MCF 10A (cell line): ENCODE data around the gene TBC1D19. TPM values are rescaled to one million over a fixed set of nuclear protein-coding genes. Genes with fewer than 3 reads are reported as not detected.

Source experiments
- BruUV-seq: library from RNA; stranded (reverse); fragments of 400-500 nt; replicated peaks from 2 replicates; lab custom pipeline; 2021; lab: Mats Ljungman, UMichigan
- CTCF ChIA-PET: fragments of 300-600 bp; sonication (Branson Sonifier 250); formaldehyde crosslinking; extraction: SDS; loops from one replicate; lab custom pipeline; 2021; ENCODE audit warnings: antibody characterized with exemption, inconsistent platforms; lab: Yijun Ruan, JAX
- POLR2A ChIA-PET: fragments of 300-600, 350-650 bp; sonication (Branson Sonifier 250); formaldehyde crosslinking; extraction: SDS; loops from one replicate; lab custom pipeline; 2020; ENCODE audit warnings: antibody characterized with exemption, inconsistent platforms; lab: Yijun Ruan, JAX
- DNase-seq: peaks from one replicate; pipeline ENCODE4 v3.0.0-alpha.2; 2018; ENCODE audit not compliant: unreplicated experiment
- H3K27ac Mint-ChIP-seq: one replicate; pipeline ENCODE4 v1.8.0; 2022; ENCODE audit warnings: mild to moderate bottlenecking, low read depth, mixed read lengths; ENCODE audit not compliant: unreplicated experiment
- H3K27me3 Mint-ChIP-seq: one replicate; pipeline ENCODE4 v1.8.0; 2022; ENCODE audit warnings: mixed read lengths; ENCODE audit not compliant: insufficient read depth, unreplicated experiment
- H3K36me3 Mint-ChIP-seq: one replicate; pipeline ENCODE4 v1.8.0; 2022; ENCODE audit warnings: mild to moderate bottlenecking, moderate library complexity, mixed read lengths; ENCODE audit not compliant: insufficient read depth, unreplicated experiment
- H3K4me1 Mint-ChIP-seq: one replicate; pipeline ENCODE4 v1.8.0; 2022; ENCODE audit warnings: mixed read lengths; ENCODE audit not compliant: insufficient read depth, unreplicated experiment
- H3K4me3 Mint-ChIP-seq: one replicate; pipeline ENCODE4 v1.8.0; 2022; ENCODE audit warnings: mild to moderate bottlenecking, moderate library complexity, mixed read lengths; ENCODE audit not compliant: unreplicated experiment
- H3K9me3 Mint-ChIP-seq: one replicate; pipeline ENCODE4 v1.8.0; 2022; ENCODE audit warnings: mixed read lengths; ENCODE audit not compliant: unreplicated experiment
- CTCF ChIP-seq: fragments of 200-600 bp; IDR thresholded peaks from one replicate; pipeline ENCODE4 v1.8.0; 2022; ENCODE audit warnings: antibody characterized with exemption, mild to moderate bottlenecking; ENCODE audit not compliant: unreplicated experiment
- intact Hi-C: fragments of 100-400 bp; cut with micrococcal nuclease; formaldehyde crosslinking; loops from 2 replicates; pipeline ENCODE4 v1.14.1; 2022
- total RNA-seq: library from RNA; stranded (reverse); gene quantifications from 2 replicates; pipeline ENCODE4 v1.2.3, GENCODE V29; 2022

The TBC1D19 gene
- total RNA-seq, 1 experiment from 2014 or later = 9.6 TPM

- intact Hi-C loops = no loop called here
- H3K27ac Mint-ChIP-seq = no peak overlapping the region
- H3K9me3 Mint-ChIP-seq = no peaks in the 10 kb centered on the region
- no peak for TF ChIP-seq CTCF
- ChIA-PET POLR2A (no interaction called here), CTCF (no interaction called here)
- no peak overlapping the region for H3K4me3 Mint-ChIP-seq
- DNase-seq = no peak
- no TSS peak for BruUV-seq
- H3K36me3 Mint-ChIP-seq = no peaks in the 10 kb centered on the region
- H3K27me3 Mint-ChIP-seq = no peaks in the 10 kb centered on the region
- H3K4me1 Mint-ChIP-seq = peaks cover 19% of the 10 kb centered on the region
Measured at GRCh38 chr4:26594371-26594770, 10.5 kb downstream of the TBC1D19 start.

GRCh38 chr4:26594778-26595177 lies 10.9 kb downstream of the TBC1D19 start:
- Mint-ChIP-seq H3K4me3 (no peak overlapping the region), H3K27ac (no peak overlapping the region), H3K4me1 (peaks cover 14% of the 10 kb centered on the region), H3K27me3 (no peaks in the 10 kb centered on the region), H3K9me3 (no peaks in the 10 kb centered on the region), H3K36me3 (no peaks in the 10 kb centered on the region)
- no peak for DNase-seq
- TF ChIP-seq CTCF = no peak
- intact Hi-C loops = no loop called here
- CTCF ChIA-PET = no interaction called here
- POLR2A ChIA-PET = no interaction called here
- no TSS peak for BruUV-seq

- no peaks in the 10 kb centered on the region for H3K27me3 Mint-ChIP-seq
- intact Hi-C loops = no loop called here
- TF ChIP-seq CTCF = no peak
- no peaks in the 10 kb centered on the region for H3K36me3 Mint-ChIP-seq
- BruUV-seq = no TSS peak
- DNase-seq = no peak
- H3K4me1 Mint-ChIP-seq = no peaks in the 10 kb centered on the region
- no peak overlapping the region for H3K27ac Mint-ChIP-seq
- ChIA-PET POLR2A (interaction anchor here (1.0 to 1.2 kb wide), 2 partner anchors 13 to 264 kb away, joined by 3 to 5 read pairs; partner anchors contain the start of genes STIM2 and TBC1D19), CTCF (no interaction called here)
- H3K4me3 Mint-ChIP-seq = no peak overlapping the region
- H3K9me3 Mint-ChIP-seq = no peaks in the 10 kb centered on the region
Measured at GRCh38 chr4:26596843-26597242, 13.0 kb downstream of the TBC1D19 start.

- CTCF ChIA-PET = interaction anchor here (0.6 to 1.2 kb wide), 3 partner anchors 9 to 368 kb away, joined by 3 to 4 read pairs (median 3); no protein-coding TSS in a partner anchor
- intact Hi-C loops = no loop called here
Measured at GRCh38 chr4:26601204-26601603, 17.3 kb downstream of the TBC1D19 start.

More at GRCh38 chr4:26601204-26601603, 17.3 kb downstream of the TBC1D19 start:
- H3K9me3 Mint-ChIP-seq = no peaks in the 10 kb centered on the region
- H3K4me3 Mint-ChIP-seq = no peak overlapping the region
- POLR2A ChIA-PET = interaction anchor here (2.4 kb wide), 1 partner anchor 11 kb away, joined by 6 read pairs; no protein-coding TSS in a partner anchor
- H3K27ac Mint-ChIP-seq = no peak overlapping the region
- no peak for DNase-seq
- no peak for TF ChIP-seq CTCF
- no peaks in the 10 kb centered on the region for H3K36me3 Mint-ChIP-seq
- no TSS peak for BruUV-seq
- H3K4me1 Mint-ChIP-seq = no peaks in the 10 kb centered on the region
- H3K27me3 Mint-ChIP-seq = no peaks in the 10 kb centered on the region
